Neural cell (in vitro differentiated cells): ENCODE results near the gene CCDC27. TPM values are rescaled to one million over a fixed set of nuclear protein-coding genes. Genes with fewer than 3 reads are reported as not detected.

Source experiments
- H2AFZ ChIP-seq: fragments of 200-600, 300-800 bp; sonication (generic), shearing (Covaris generic); 2 replicates; pipeline ENCODE4 v1.6.0; 2014; ENCODE audit warnings: low read depth, mild to moderate bottlenecking, antibody characterized with exemption, low read length, moderate library complexity
- H3F3A ChIP-seq: fragments of 200-600 bp; shearing (Covaris generic); 2 replicates; pipeline ENCODE4 v1.6.1; 2016; ENCODE audit warnings: mild to moderate bottlenecking, moderate library complexity, mixed read lengths, antibody characterized with exemption, low read length; ENCODE audit not compliant: insufficient read depth, poor library complexity, severe bottlenecking
- H3K27ac ChIP-seq: fragments of 200-600, 300-800 bp; sonication (generic), shearing (Covaris generic); 2 replicates; pipeline ENCODE4 v1.5.1; 2014; ENCODE audit warnings: mild to moderate bottlenecking, low read length, moderate library complexity
- H3K27me3 ChIP-seq: fragments of 300-800, 200-600 bp; sonication (generic), shearing (Covaris generic); 2 replicates; pipeline ENCODE4 v1.6.0; 2014; ENCODE audit warnings: mild to moderate bottlenecking, low read depth, low read length, moderate library complexity; ENCODE audit not compliant: insufficient read depth
- H3K36me3 ChIP-seq: fragments of 300-800, 200-600 bp; sonication (generic), shearing (Covaris generic); 2 replicates; pipeline ENCODE4 v1.5.1; 2014; ENCODE audit warnings: mild to moderate bottlenecking, antibody characterized with exemption, low read length, moderate library complexity; ENCODE audit not compliant: insufficient read depth
- H3K4me2 ChIP-seq: fragments of 300-800, 200-600 bp; sonication (generic), shearing (Covaris generic); 2 replicates; pipeline ENCODE4 v1.6.0; 2014; ENCODE audit warnings: mild to moderate bottlenecking, low read length
- H3K4me3 ChIP-seq: fragments of 300-800, 200-600 bp; sonication (generic), shearing (Covaris generic); 2 replicates; pipeline ENCODE4 v1.5.1; 2014; ENCODE audit warnings: mild to moderate bottlenecking, low read length, moderate library complexity
- H3K79me2 ChIP-seq: fragments of 200-600 bp; shearing (Covaris generic); replicated peaks from 2 replicates; pipeline ENCODE4 v1.6.0; 2014; ENCODE audit warnings: mild to moderate bottlenecking, low read length, moderate library complexity; ENCODE audit not compliant: insufficient read depth
- H3K9ac ChIP-seq: fragments of 300-800, 200-600 bp; sonication (generic), shearing (Covaris generic); 2 replicates; pipeline ENCODE4 v1.6.1; 2016; ENCODE audit warnings: mild to moderate bottlenecking, low read length, mixed read lengths
- H3K9me2 ChIP-seq: fragments of 200-600 bp; shearing (Covaris generic); 2 replicates; pipeline ENCODE4 v1.6.1; 2016; ENCODE audit warnings: mild to moderate bottlenecking, low read length, mixed read lengths; ENCODE audit not compliant: insufficient read depth
- H3K9me3 ChIP-seq: fragments of 200-600, 300-800 bp; sonication (generic), shearing (Covaris generic); 2 replicates; pipeline ENCODE4 v1.6.1; 2016; ENCODE audit warnings: mild to moderate bottlenecking, mixed run types, low read length, moderate library complexity, mixed read lengths
- H4K20me1 ChIP-seq: fragments of 200-600 bp; shearing (Covaris generic); 2 replicates; pipeline ENCODE4 v1.6.1; 2016; ENCODE audit warnings: mild to moderate bottlenecking, mixed run types; ENCODE audit not compliant: insufficient read depth
- CTCF ChIP-seq: fragments of 450-650 bp; IDR thresholded peaks from 2 replicates; pipeline ENCODE4 v1.5.1; 2014; ENCODE audit warnings: antibody characterized with exemption, mild to moderate bottlenecking, moderate library complexity; ENCODE audit not compliant: poor library complexity, severe bottlenecking
- EP300 ChIP-seq: fragments of 450-650 bp; conservative IDR thresholded peaks from 2 replicates; pipeline ENCODE4 v1.6.1; 2014; ENCODE audit warnings: antibody characterized with exemption, mild to moderate bottlenecking, moderate library complexity; ENCODE audit not compliant: poor library complexity, severe bottlenecking
- EZH2 ChIP-seq: fragments of 200-600, 300-800 bp; shearing (Covaris generic), sonication (generic); IDR thresholded peaks from 2 replicates; pipeline ENCODE4 v1.6.1; 2014; ENCODE audit warnings: antibody characterized with exemption, low read length, borderline replicate concordance, mild to moderate bottlenecking; ENCODE audit not compliant: insufficient read depth, poor library complexity, severe bottlenecking
- MXI1 ChIP-seq: fragments of 450-650 bp; conservative IDR thresholded peaks from 2 replicates; pipeline ENCODE4 v1.6.1; 2014; ENCODE audit warnings: antibody characterized with exemption, mild to moderate bottlenecking; ENCODE audit not compliant: poor library complexity, severe bottlenecking
- POLR2AphosphoS5 ChIP-seq: IDR thresholded peaks from 2 replicates; pipeline ENCODE4 v1.6.1; 2012
- RAD21 ChIP-seq: fragments of 450-650 bp; conservative IDR thresholded peaks from 2 replicates; pipeline ENCODE4 v1.6.1; 2014; ENCODE audit warnings: antibody characterized with exemption, mild to moderate bottlenecking, moderate library complexity
- REST ChIP-seq: IDR thresholded peaks from 2 replicates; pipeline ENCODE4 v1.6.1; 2012; ENCODE audit warnings: borderline replicate concordance
- SMC3 ChIP-seq: fragments of 450-650 bp; conservative IDR thresholded peaks from 2 replicates; pipeline ENCODE4 v1.6.1; 2014; ENCODE audit warnings: antibody characterized with exemption, mild to moderate bottlenecking, moderate library complexity; ENCODE audit not compliant: poor library complexity
- TAF1 ChIP-seq: IDR thresholded peaks from 2 replicates; pipeline ENCODE4 v1.6.1; 2012; ENCODE audit warnings: low read depth
- polyA plus RNA-seq: library from polyadenylated mRNA; depleted of rRNA; stranded (reverse); fragments of >200 nt; gene quantifications from 2 replicates; pipeline ENCODE4 v1.2.3, GENCODE V29; 2014

Gene CCDC27
- polyA plus RNA-seq, 1 donor from 2014 or later = not detected

GRCh38 chr1:3714814-3715213 is 37.4 kb upstream of the CCDC27 start:
- TF ChIP-seq SMC3 (no peak), MXI1 (no peak), CTCF (no peak), EZH2 (no peak), TAF1 (no peak), REST (no peak), RAD21 (no peak), EP300 (no peak), POLR2AphosphoS5 (no peak)
- no peaks in the 10 kb centered on the region for H3K27me3 ChIP-seq

GRCh38 chr1:3716351-3716750 is 35.9 kb upstream of the CCDC27 start:
- no peaks in the 10 kb centered on the region for H4K20me1 ChIP-seq
- H3K4me3 ChIP-seq = no peak overlapping the region
- H3K9me3 ChIP-seq = no peaks in the 10 kb centered on the region
- H3K9me2 ChIP-seq = no peaks in the 10 kb centered on the region
- no peaks in the 10 kb centered on the region for H3K27me3 ChIP-seq
- H3K36me3 ChIP-seq = no peaks in the 10 kb centered on the region
- no peak for TF ChIP-seq EZH2
- no peak for TF ChIP-seq TAF1
- no peak for TF ChIP-seq RAD21
- TF ChIP-seq REST = no peak
- no peak for TF ChIP-seq SMC3
- TF ChIP-seq MXI1 = no peak
- TF ChIP-seq CTCF = no peak
- TF ChIP-seq POLR2AphosphoS5 = no peak
- no peak for TF ChIP-seq EP300
- no peak overlapping the region for H3K4me2 ChIP-seq
- no peak overlapping the region for H3K27ac ChIP-seq
- H3K79me2 ChIP-seq = no peaks in the 10 kb centered on the region
- H2AFZ ChIP-seq = no peak overlapping the region
- no peaks in the 10 kb centered on the region for H3F3A ChIP-seq
- H3K9ac ChIP-seq = no peak overlapping the region

More at GRCh38 chr1:3714814-3715213, 37.4 kb upstream of the CCDC27 start:
- Histone ChIP-seq H3K4me3 (no peak overlapping the region), H3K9me3 (no peaks in the 10 kb centered on the region), H2AFZ (no peak overlapping the region), H3K9ac (no peak overlapping the region), H4K20me1 (no peaks in the 10 kb centered on the region), H3K9me2 (no peaks in the 10 kb centered on the region), H3K36me3 (no peaks in the 10 kb centered on the region), H3K27ac (no peak overlapping the region), H3F3A (no peaks in the 10 kb centered on the region), H3K79me2 (no peaks in the 10 kb centered on the region), H3K4me2 (no peak overlapping the region)
